GM12878 (cell line): ENCODE measurements around the gene IFNA14.

Experiments used
- ASH2L ChIP-seq: fragments of 300-600, 200-600 bp; sonication (generic); IDR thresholded peaks from 2 replicates; pipeline ENCODE4 v1.6.1; 2017; ENCODE audit warnings: low read depth, mild to moderate bottlenecking, borderline replicate concordance
- CBFB ChIP-seq: IDR thresholded peaks from 2 replicates; pipeline ENCODE4 v1.6.1; 2016; ENCODE audit warnings: antibody characterized with exemption, low read depth
- CEBPB ChIP-seq, 2 experiments: fragments of 150-350 bp in 1 of 2; IDR thresholded peaks; 2 replicates each; pipeline ENCODE4 v1.6.1; 2012 to 2014; ENCODE audit warnings: low read depth in 2 of 2, low read length in 2 of 2, borderline replicate concordance in 1 of 2, inconsistent platforms in 1 of 2
- EZH2 ChIP-seq: IDR thresholded peaks from 2 replicates; pipeline ENCODE4 v1.6.1; 2012; ENCODE audit warnings: low read depth, mild to moderate bottlenecking, control low read depth, inconsistent platforms, low read length, borderline replicate concordance; ENCODE audit not compliant: control insufficient read depth
- FOXK2 ChIP-seq: fragments of 450-650 bp; IDR thresholded peaks from 2 replicates; pipeline ENCODE4 v1.6.1; 2017; ENCODE audit warnings: mild to moderate bottlenecking, moderate library complexity
- NR2C2 ChIP-seq: IDR thresholded peaks from 2 replicates; pipeline ENCODE4 v1.6.1; 2011; ENCODE audit warnings: borderline replicate concordance, low read depth; ENCODE audit not compliant: control insufficient read depth, insufficient read length
- POLR2A ChIP-seq: IDR thresholded peaks from 2 replicates; pipeline ENCODE4 v1.6.1; 2011; ENCODE audit warnings: low read depth, mild to moderate bottlenecking, low read length
- POLR2AphosphoS5 ChIP-seq: IDR thresholded peaks from 2 replicates; pipeline ENCODE4 v1.6.1; 2011; ENCODE audit warnings: mild to moderate bottlenecking, low read length, inconsistent platforms
- RAD21 ChIP-seq: IDR thresholded peaks from 2 replicates; pipeline ENCODE4 v1.6.1; 2011; ENCODE audit warnings: mild to moderate bottlenecking, low read depth, low read length, moderate library complexity; ENCODE audit not compliant: insufficient read depth
- RFX5 ChIP-seq: IDR thresholded peaks from 2 replicates; pipeline ENCODE4 v1.6.1; 2011; ENCODE audit warnings: low read depth, low read length, improper control_type of control experiment
- TCF3 ChIP-seq: IDR thresholded peaks from 2 replicates; pipeline ENCODE4 v1.6.1; 2012; ENCODE audit warnings: low read depth, mild to moderate bottlenecking, low read length, borderline replicate concordance; ENCODE audit not compliant: insufficient read depth
- ZNF24 ChIP-seq: fragments of 450-650 bp; IDR thresholded peaks from 2 replicates; pipeline ENCODE4 v1.6.1; 2017; ENCODE audit warnings: antibody characterized with exemption, mild to moderate bottlenecking
- TF ChIP-seq, protein P1 (sequence below), 3 experiments: IDR thresholded peaks in 2 of 3; conservative IDR thresholded peaks in 1 of 3; 2 replicates each; pipeline ENCODE4 v1.5.1; 2011; ENCODE audit warnings: low read depth in 3 of 3, low read length in 3 of 3, mild to moderate bottlenecking in 3 of 3, control low read depth in 2 of 3, moderate library complexity in 2 of 3, inconsistent platforms in 1 of 3, mixed read lengths in 1 of 3; ENCODE audit not compliant: control insufficient read depth in 2 of 3, insufficient read depth in 1 of 3; ENCODE audit errors: extremely low read depth in 1 of 3

DNA sequence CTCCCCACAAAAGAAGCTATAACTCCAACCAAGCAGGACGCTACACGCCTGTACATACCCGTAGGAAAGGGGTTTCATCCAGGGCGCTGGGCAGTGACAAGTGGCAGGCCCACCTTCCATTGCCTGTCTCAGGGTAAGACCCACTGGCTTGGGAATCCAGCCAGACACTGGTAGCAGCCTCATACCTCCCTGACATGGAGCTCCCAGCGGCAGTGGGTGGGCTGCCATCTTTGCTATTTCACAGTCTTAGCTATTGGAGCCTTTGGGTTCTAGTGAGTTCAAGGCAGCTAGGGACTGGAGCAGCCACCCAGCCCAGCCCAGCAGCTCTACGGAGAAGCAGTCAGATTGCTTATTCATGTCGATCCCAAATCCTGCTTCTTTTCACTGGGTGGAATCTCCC lies 29.5 kb downstream of the IFNA14 start:
- TF ChIP-seq POLR2AphosphoS5 (no peak), RFX5 (no peak), FOXK2 (no peak), TCF3 (no peak), POLR2A (no peak), NR2C2 (no peak), RAD21 (no peak), CBFB (no peak), EZH2 (no peak), CEBPB (IDR thresholded peaks at IDR 0.05; ENCODE audit: borderline replicate concordance in 1 of 2, low read depth in 2 of 2, low read length in 2 of 2) (no peak), ZNF24 (no peak), ASH2L (no peak)
- TF ChIP-seq, protein P1, sequence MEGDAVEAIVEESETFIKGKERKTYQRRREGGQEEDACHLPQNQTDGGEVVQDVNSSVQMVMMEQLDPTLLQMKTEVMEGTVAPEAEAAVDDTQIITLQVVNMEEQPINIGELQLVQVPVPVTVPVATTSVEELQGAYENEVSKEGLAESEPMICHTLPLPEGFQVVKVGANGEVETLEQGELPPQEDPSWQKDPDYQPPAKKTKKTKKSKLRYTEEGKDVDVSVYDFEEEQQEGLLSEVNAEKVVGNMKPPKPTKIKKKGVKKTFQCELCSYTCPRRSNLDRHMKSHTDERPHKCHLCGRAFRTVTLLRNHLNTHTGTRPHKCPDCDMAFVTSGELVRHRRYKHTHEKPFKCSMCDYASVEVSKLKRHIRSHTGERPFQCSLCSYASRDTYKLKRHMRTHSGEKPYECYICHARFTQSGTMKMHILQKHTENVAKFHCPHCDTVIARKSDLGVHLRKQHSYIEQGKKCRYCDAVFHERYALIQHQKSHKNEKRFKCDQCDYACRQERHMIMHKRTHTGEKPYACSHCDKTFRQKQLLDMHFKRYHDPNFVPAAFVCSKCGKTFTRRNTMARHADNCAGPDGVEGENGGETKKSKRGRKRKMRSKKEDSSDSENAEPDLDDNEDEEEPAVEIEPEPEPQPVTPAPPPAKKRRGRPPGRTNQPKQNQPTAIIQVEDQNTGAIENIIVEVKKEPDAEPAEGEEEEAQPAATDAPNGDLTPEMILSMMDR (IDR thresholded peaks at IDR 0.05 in 2 of 3, conservative IDR thresholded peaks at IDR 0.05 in 1 of 3; ENCODE audit: control insufficient read depth in 2 of 3, extremely low read depth in 1 of 3, insufficient read depth in 1 of 3, low read depth in 3 of 3, low read length in 3 of 3): no peak
